CD4-positive, alpha-beta T cell treated with Interleukin-1 beta for 1 hour (primary cell): ENCODE data around the gene CLIC3.

Source experiments
- DNase-seq, 2 donors: peaks; one replicate each; pipeline ENCODE4 v3.0.0-alpha.2; 2020 to 2022

Gene CLIC3

GRCh38 chr9:136950656-136951276, 45.6 kb downstream of the CLIC3 start:
- no peak for DNase-seq

GRCh38 chr9:136949817-136950655, 46.3 kb downstream of the CLIC3 start:
- DNase-seq: peak; percentile 96

- no peak for DNase-seq
Observed at GRCh38 chr9:136949239-136949816, 47.0 kb downstream of the CLIC3 start.

GRCh38 chr9:136947955-136948510, 48.3 kb downstream of the CLIC3 start:
- peak; percentile 32 to 40 for DNase-seq

GRCh38 chr9:136947028-136947891, 49.1 kb downstream of the CLIC3 start:
- no peak for DNase-seq

GRCh38 chr9:136946228-136947027, 49.9 kb downstream of the CLIC3 start:
- no peak for DNase-seq

- no peak for DNase-seq
Observed at GRCh38 chr9:136945333-136946227, 50.8 kb downstream of the CLIC3 start.
